HG03354 (cell line): ENCODE measurements around the gene TNP1.

Experiments
- ATAC-seq: cut with Tn5 transposase; IDR thresholded peaks from one replicate; pipeline ENCODE4 v1.9.1; 2021; ENCODE audit warnings: mild to moderate bottlenecking; ENCODE audit not compliant: unreplicated experiment, poor library complexity, severe bottlenecking

The TNP1 gene

DNA sequence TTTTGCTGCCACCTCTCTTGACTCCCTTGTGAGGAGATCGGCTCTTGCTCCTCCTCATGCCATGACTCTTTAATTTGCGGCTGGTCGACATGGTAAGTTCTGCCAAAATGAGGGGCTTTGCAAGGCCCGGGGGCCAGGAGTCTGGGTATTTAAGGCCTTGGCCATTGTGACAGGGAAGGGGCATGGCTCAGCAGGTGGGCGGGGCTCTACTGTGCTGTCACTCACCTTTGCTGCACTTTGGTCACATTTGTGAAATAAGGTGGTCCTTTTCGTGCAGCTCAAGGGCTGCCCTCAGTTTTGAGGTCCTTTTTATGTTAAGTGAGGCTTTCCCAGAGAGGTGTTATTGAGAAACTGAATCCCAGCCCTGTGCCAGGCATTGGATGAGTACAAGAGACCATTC is at the start of gene TNP1:
Gene TNP1, minus strand, starts transcription at position 121 of the 400 bp plus-strand sequence. Its CDS starts 30 bp downstream, at position 91.
- no peak for ATAC-seq

GRCh38 chr2:216908300-216908699 is 48.4 kb upstream of the TNP1 start:
- ATAC-seq = no peak

DNA sequence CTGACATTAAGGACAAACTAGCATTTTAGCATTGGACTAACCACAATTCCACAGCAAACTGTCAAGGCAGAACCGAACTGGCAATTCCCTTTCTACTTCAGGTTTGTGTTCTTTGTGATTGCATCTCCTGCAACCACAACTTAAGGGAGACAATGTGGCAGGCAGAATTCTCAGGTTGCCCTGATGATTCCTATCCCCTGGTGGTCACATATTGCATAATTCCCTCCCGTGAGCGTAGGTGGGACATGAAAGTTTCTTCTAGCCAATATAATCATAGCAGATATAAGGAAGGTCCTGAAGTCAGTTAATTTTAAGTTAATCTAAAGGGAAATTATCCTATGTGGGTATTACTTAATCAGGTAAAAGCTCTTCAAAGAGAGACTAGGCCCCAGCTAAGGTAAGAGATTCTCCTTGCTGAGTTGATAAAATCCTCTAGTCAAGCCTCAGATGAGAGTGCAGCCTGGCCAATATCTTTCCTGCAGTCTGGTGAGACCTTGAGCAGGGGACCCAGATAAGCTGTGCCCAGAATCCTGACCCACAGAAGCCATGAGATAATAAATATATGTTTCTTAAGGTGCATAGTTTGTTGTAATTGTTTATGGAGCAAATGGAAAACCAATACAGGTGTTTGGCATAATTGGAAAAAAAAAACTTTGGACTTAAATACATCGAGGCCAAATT is 45.9 kb upstream of the TNP1 start:
- no peak for ATAC-seq

GRCh38 chr2:216904974-216905373 is 45.1 kb upstream of the TNP1 start:
- ATAC-seq = no peak

DNA sequence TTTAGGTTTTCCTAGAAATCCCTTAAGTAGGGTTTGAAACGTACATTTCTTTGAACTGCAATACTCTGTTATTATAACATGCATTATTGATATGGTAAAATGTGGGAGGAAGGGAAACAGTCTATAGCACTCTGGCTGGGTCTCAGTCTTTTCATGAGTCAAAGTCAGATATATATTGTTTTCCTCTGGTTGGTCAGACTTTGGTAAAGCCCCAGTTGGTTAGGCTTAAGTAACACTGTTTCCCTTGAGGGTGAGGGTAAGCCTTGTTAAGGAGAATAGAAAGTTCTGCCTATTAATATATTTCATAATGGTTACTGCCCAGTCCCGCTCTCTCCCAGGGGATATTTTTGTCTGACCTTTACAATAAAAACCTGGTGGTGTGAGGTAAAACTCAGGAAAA is 44.7 kb upstream of the TNP1 start:
- no peak for ATAC-seq

DNA sequence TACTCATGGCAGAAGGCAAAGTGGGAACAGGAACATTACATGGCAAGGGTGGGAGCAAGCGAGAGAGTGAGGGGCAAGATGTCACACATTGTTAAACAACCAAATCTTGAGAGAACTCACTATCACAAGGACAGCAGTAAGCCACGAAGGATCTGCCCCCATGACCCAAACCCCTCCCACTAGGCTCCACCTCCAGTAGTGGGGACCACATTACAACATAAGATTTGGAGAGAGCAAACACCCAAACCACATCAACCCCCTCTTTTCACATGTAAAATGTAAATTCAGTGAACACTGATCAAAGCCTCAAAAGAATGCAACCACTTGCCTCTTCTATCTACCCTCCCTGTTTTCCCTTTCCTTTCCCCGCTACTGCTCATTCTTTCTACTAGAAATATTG is 43.6 kb upstream of the TNP1 start:
- ATAC-seq = no peak

GRCh38 chr2:216901273-216901672 is 41.4 kb upstream of the TNP1 start:
- ATAC-seq = no peak

- ATAC-seq = no peak
Measured at GRCh38 chr2:216900406-216900805, 40.5 kb upstream of the TNP1 start.

GRCh38 chr2:216897561-216898203 is 37.8 kb upstream of the TNP1 start:
- ATAC-seq = no peak

DNA sequence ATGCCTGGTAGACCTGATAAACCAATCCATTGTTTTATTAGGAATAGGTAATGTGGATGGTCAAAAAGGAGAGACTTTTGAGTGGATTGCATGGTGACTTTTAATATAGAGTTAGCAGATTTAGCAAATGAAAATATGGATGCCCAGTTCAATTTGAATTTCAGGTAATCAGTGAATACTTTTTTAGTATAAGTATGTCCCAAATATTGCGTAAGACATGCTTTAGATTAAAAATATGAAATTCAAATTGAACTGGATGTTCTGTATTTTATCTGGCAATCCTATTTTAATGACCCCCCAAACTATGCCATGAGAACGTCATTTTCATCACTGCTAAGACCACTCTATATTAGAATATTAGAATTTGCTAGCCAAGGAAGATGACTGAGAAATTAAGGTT is 30.3 kb upstream of the TNP1 start:
- no peak for ATAC-seq

GRCh38 chr2:216888887-216889622 is 29.2 kb upstream of the TNP1 start:
- no peak for ATAC-seq

DNA sequence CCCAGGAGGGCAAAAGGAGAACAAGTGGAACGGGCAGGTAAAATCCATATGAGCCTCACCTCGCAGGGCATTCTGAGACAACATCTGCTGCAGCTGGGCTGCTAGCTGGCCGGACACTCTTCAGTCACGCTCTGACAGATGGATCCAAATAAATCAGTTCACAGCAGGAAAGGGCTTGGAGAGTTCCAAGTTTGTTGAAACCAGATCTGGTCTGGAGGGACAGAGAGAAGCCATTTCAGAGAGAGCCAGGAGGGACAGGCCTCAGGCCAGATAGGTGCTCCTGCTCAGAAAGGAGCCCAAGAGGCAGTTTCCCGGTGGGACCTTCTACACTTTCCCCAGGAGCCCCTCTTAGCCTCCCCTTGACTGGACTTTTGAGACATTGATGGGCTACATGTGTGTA is 28.2 kb upstream of the TNP1 start:
- no peak for ATAC-seq

DNA sequence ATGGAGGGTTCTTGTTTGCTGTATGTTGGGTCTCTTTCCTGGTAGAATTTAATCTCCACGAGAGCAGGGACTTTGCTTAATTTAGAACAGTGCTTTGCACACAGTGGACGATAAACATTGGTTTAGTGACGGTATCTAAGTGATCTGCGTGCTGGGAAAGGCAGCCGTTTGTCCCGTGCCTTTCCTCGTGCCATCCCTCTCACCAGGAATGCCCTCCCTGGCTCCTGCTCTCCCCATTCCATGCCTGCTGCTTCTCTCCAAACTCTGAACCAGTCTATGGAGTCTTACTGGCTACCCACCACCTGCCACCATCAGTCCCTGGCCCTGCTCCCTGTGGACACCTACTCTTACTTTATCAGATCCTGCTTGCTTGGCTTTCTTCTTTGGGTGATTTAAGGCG is 27.3 kb upstream of the TNP1 start:
- no peak for ATAC-seq

DNA sequence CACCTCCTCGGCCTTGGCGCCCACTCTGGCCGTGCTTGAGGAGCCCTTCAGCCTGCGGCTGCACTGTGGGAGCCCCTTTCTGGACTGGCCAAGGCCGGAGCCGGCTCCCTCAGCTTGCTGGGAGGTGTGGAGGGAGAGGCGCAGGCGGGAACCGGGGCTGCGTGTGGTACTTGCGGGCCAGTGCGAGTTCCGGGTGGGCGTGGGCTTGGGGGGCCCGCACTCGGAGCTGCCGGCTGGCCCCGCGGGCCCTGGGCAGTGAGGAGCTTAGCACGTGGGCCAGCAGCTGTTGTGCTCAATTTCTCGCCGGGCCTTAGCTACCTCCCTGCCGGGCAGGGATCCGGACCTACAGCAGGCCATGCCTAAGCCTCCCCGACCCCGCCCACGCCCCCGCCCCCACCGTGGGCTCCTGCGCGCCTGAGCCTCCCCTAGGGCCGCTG is 25.3 kb upstream of the TNP1 start:
- ATAC-seq = no peak

- ATAC-seq = no peak
Measured at GRCh38 chr2:216884347-216884746, 24.5 kb upstream of the TNP1 start.

DNA sequence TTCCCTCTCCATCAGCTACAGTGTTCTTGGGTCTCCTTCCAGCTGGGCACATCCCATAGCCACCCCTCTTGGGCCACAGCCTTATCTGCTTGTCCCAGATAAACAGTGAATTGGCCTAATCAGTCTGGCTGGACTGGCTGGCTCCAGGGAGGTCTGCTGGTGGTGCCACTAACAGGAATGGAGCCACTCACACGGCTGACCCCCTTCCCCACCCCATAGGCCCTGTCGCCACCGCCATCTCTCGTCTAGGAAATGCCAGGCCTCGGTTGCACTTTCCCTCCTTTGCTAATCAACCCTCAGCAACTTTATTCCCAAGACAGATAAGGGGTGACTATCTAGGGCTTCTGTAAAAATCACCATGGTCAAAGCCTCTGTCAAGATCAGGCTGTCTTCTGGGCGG is 23.0 kb upstream of the TNP1 start:
- ATAC-seq = no peak

DNA sequence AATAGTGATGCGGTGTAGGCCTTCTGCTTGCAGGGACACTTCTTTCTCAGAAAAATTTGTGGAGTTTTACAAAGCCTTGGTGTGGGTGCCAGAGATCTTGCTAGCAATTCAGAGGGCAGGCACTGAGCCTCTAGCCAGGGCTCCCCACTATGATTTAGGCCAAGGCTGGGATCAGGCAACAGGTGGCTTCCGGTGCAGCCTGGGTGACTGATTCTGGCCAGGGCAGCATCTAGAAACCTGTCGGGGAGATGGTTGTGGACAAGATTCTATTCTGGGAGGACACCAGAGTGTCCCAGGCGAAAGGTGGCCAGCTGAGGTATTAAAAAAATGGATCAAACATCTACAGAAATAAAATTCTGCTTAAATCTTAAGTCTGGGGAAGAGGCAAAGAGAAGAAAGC is 21.5 kb upstream of the TNP1 start:
- no peak for ATAC-seq

DNA sequence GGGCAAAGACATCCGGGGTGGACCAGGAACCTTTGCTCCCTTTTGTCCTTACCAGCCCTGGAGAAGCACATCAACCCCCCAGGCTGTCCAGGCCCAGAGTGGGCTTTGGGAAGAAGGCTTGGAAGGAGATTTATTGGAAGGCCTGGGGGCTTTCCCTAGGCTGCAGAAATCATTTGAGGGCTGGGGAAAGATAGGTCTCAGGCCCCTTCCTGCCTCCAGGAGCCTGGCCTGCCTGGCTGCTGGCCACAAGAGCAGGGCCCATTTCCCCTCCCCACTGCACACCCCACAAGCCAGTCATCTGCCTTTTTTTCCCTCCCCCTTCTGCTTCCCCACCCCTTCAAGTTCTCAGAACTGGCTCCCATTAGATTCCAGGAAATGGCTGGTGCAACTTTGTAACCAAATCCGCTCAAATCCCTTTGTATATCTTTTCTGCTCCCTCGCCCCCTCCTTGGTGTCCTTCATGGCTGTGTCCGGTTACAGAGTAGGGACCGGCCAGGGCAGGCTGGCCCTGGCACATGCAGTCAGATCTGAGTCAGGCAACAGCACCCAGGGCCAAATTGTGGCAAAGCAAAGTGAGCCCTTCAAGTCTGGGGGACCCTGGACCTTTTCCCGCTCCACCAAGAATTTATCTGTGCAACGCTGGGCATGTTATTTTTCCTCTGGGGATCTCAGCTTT is 20.8 kb upstream of the TNP1 start:
- no peak for ATAC-seq

GRCh38 chr2:216879727-216880508 is 20.1 kb upstream of the TNP1 start:
- ATAC-seq = no peak

GRCh38 chr2:216878072-216878471 is 18.2 kb upstream of the TNP1 start:
- ATAC-seq = no peak
